HG02588 (cell line): Measurements from ENCODE around the gene FBXO11.
"Not testable (repeated sequence)": the region's sequence is repeated elsewhere in the genome, so short reads cannot be mapped to it uniquely, and the experiment has no call there.

Experiments used
- ATAC-seq: cut with Tn5 transposase; IDR thresholded peaks from one replicate; pipeline ENCODE4 v1.9.1; 2021; ENCODE audit warnings: mild to moderate bottlenecking, moderate library complexity; ENCODE audit not compliant: unreplicated experiment

FBXO11 gene

GRCh38 chr2:47906157-47907038, at the start of gene FBXO11:
FBXO11 (minus strand) TSS chr2:47906498; CDS start chr2:47905720, 778 bp downstream.
- ATAC-seq = peak; percentile 90

- ATAC-seq = no peak
Observed at GRCh38 chr2:47950340-47951301, 44.3 kb upstream of the FBXO11 start.

- ATAC-seq = no peak
Observed at GRCh38 chr2:47946593-47946992, 40.3 kb upstream of the FBXO11 start.

GRCh38 chr2:47945046-47945781, 38.9 kb upstream of the FBXO11 start:
- no peak for ATAC-seq

- ATAC-seq = no peak
Observed at GRCh38 chr2:47941936-47942335, 35.6 kb upstream of the FBXO11 start.

- no peak for ATAC-seq
Observed at GRCh38 chr2:47937677-47938076, 31.4 kb upstream of the FBXO11 start.

- ATAC-seq = no peak
Observed at GRCh38 chr2:47935071-47935470, 28.8 kb upstream of the FBXO11 start.

GRCh38 chr2:47918043-47918442, 11.7 kb upstream of the FBXO11 start:
- ATAC-seq = no peak

- no peak for ATAC-seq
Observed at GRCh38 chr2:47917276-47917961, 11.1 kb upstream of the FBXO11 start.

- no peak for ATAC-seq
Observed at GRCh38 chr2:47916412-47916811, 10.1 kb upstream of the FBXO11 start.

- ATAC-seq = not testable (repeated sequence)
Observed at GRCh38 chr2:47910662-47911061, 4.4 kb upstream of the FBXO11 start.

GRCh38 chr2:47908682-47909081, 2.4 kb upstream of the FBXO11 start:
- no peak for ATAC-seq

GRCh38 chr2:47907039-47907781, 912 bp upstream of the FBXO11 start:
- ATAC-seq = peak; percentile 29

- ATAC-seq = peak; percentile 7
Observed at GRCh38 chr2:47905386-47906156, 727 bp downstream of the FBXO11 start.

- ATAC-seq = no peak
Observed at GRCh38 chr2:47903781-47904490, 2.4 kb downstream of the FBXO11 start.

- ATAC-seq = not testable (repeated sequence)
Observed at GRCh38 chr2:47901892-47902291, 4.4 kb downstream of the FBXO11 start.

GRCh38 chr2:47900857-47901256, 5.4 kb downstream of the FBXO11 start:
- ATAC-seq = no peak
